ENCODE results near the gene ZNF792. TPM values are rescaled to one million over a fixed set of nuclear protein-coding genes. Genes with fewer than 3 reads are reported as not detected.

ZNF792 gene
- total and polyA plus RNA-seq, 8 donors, result 8.0 to 10.8 (median 9.7) TPM

- Histone ChIP-seq H3K4me1 (peaks cover 9 to 32% of the 10 kb centered on the region in 2 donors), H3K36me3 (no peaks in the 10 kb centered on the region), H3K27ac (no peak overlapping the region), H3K9me3 (no peaks in the 10 kb centered on the region), H3K27me3 (no peaks in the 10 kb centered on the region), H3K4me3 (no peak overlapping the region)
- intact Hi-C loops (cut with DNase I), result no loop called here
- DNase-seq (no peak), ATAC-seq (no peak)
- no peak for TF ChIP-seq CTCF (IDR thresholded peaks at IDR 0.05)
Measured at GRCh38 chr19:34991542-34992333, 27.7 kb upstream of the ZNF792 start.

GRCh38 chr19:34990578-34991192, 26.7 kb upstream of the ZNF792 start:
- H3K27ac ChIP-seq, result no peak overlapping the region
- ATAC-seq, result no peak
- intact Hi-C loops (cut with DNase I), result no loop called here
- no peaks in the 10 kb centered on the region for H3K36me3 ChIP-seq
- H3K9me3 ChIP-seq, result no peaks in the 10 kb centered on the region
- DNase-seq, result no peak
- no peak for TF ChIP-seq CTCF (IDR thresholded peaks at IDR 0.05)
- no peaks in the 10 kb centered on the region for H3K27me3 ChIP-seq
- peaks cover 11 to 31% of the 10 kb centered on the region in 2 donors for H3K4me1 ChIP-seq
- H3K4me3 ChIP-seq, result no peak overlapping the region

GRCh38 chr19:34989298-34989697, 25.3 kb upstream of the ZNF792 start:
- TF ChIP-seq CTCF (IDR thresholded peaks at IDR 0.05), result no peak
- no peak overlapping the region for H3K4me3 ChIP-seq
- ATAC-seq, result no peak

GRCh38 chr19:34988119-34988518, 24.1 kb upstream of the ZNF792 start:
- Histone ChIP-seq H3K4me3 (no peak overlapping the region), H3K9me3 (no peaks in the 10 kb centered on the region), H3K4me1 (peaks cover 5 to 27% of the 10 kb centered on the region in 2 donors), H3K36me3 (no peaks in the 10 kb centered on the region), H3K27ac (no peak overlapping the region), H3K27me3 (no peaks in the 10 kb centered on the region)
- intact Hi-C loops (cut with DNase I), result no loop called here
- TF ChIP-seq CTCF (IDR thresholded peaks at IDR 0.05), result no peak
- DNase-seq, result no peak
- ATAC-seq, result no peak

More at GRCh38 chr19:34989298-34989697, 25.3 kb upstream of the ZNF792 start:
- Histone ChIP-seq H3K36me3 (no peaks in the 10 kb centered on the region), H3K4me1 (peaks cover 5 to 29% of the 10 kb centered on the region in 2 donors), H3K27me3 (no peaks in the 10 kb centered on the region), H3K9me3 (no peaks in the 10 kb centered on the region), H3K27ac (no peak overlapping the region)
- DNase-seq, result no peak
- intact Hi-C loops (cut with DNase I), result no loop called here

DNA sequence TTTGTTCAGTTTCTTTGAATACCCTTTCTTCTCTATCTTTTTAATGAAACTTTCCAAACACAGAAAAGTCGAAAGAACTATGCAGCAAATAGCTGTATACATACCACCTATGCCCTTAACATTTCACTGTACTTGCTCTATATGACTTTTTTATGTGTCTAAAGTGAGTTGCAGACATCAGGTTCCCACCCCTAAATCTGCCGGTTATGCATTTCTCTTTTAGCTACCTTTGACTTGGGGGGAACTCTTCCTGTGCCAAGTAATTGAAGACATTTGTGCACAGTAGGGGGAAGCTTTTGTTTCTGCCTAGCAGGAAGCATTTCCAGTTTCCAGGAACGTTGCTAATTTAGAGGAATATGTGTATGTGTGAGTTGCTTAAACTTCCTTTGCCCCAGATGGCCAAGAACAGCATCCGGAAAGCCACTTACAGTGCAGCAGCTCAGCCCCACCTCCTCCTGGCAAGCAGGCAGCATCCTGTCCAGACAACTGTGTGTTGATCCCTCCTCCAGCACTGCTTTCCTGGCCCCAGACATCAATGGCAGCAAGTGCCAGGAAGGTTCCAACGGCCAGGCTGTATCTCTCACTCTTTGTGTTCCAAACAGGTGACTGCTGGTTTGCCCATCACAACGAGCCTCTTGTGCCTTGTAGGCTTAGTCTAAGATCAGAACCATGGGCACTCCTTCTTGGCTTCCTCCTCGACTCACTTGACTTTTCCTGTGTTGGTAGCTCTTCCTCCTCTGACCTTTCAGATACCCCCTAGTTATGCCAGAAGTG, 21.4 kb upstream of the ZNF792 start:
- TF ChIP-seq CTCF (IDR thresholded peaks at IDR 0.05), result no peak
- DNase-seq (peak in 2 of 4 donors; percentile 61 to 65), ATAC-seq (peak; percentile 91)
- Histone ChIP-seq H3K9me3 (no peaks in the 10 kb centered on the region), H3K4me3 (no peak overlapping the region), H3K27me3 (no peaks in the 10 kb centered on the region), H3K4me1 (peaks cover 5 to 27% of the 10 kb centered on the region in 2 donors), H3K27ac (peak overlapping the region in 1 of 2 donors; percentile 7), H3K36me3 (no peaks in the 10 kb centered on the region)
- intact Hi-C loops (cut with DNase I), result no loop called here

All from left lung (tissue), 10 donors.